NCI-H2196 (cell line): ENCODE measurements around the gene PTPN6.
"Not testable (repeated sequence)": the region's sequence is repeated elsewhere in the genome, so short reads cannot be mapped to it uniquely, and the experiment has no call there.

Experiments
- DNase-seq: peaks from one replicate; lab custom pipeline; 2025; ENCODE audit not compliant: unreplicated experiment; lab: John Stamatoyannopoulos, UW

PTPN6 gene

GRCh38 chr12:6950811-6951540 lies at the start of gene PTPN6:
Gene PTPN6 (plus strand): TSS chr12:6951356. CDS start chr12:6951513, 157 bp downstream.
- no peak for DNase-seq

GRCh38 chr12:6902448-6902847 lies 48.7 kb upstream of the PTPN6 start:
- DNase-seq, result no peak

- DNase-seq, result no peak
Measured at GRCh38 chr12:6903722-6904121, 47.4 kb upstream of the PTPN6 start.

DNA sequence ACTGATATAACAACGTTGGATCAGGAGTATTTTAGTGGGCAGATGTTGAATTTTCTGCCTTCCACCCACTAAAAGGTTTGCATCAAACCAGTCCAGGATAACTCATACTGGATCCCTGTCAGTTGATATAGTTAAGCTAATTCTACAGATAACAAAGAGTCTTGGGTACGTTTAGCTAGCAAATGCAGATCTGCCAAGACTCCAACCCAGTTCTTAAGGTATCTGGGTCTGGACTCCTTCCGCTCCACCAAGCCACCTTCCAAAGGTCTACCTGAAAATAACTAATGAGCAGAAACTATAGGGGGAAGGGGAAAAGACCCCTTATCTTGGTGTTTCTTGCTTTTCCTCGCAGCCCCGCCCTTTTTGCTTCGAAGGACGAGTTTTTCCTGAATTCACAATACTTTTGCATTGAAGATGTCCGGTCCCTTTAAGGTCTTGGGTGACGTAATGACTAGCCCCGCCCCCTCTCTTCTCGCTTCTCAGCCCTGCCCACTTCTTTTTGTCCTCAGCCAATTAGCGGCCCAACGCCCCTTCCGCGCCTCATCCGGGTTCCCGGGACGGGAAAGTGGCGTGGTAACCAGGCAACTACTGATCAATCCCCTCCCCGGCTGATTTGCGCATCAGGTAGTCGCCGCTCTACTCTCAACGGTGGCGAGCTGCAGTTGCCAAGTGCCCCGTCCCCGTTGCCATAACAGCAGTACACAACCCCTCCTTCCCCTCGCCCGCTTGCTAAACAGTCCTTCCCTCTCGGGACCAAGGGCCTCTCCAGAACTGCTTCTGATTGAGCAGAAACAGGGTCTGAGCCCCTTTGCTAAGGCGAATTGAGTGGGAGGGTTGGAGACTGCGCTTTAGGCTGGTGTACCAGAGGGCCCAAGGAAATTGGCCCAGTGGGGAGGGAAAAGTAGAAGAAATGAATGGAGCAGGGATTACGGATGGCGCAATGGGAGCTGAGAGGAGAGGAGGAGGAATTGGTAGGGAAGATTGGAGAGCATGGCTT lies 46.6 kb upstream of the PTPN6 start, which contains the start of gene LRRC23:
LRRC23 (plus strand) TSS at position 543 of the 997 bp plus-strand sequence. CDS start 812 bp downstream, outside the sequence.
- DNase-seq, result peak; percentile 88

DNA sequence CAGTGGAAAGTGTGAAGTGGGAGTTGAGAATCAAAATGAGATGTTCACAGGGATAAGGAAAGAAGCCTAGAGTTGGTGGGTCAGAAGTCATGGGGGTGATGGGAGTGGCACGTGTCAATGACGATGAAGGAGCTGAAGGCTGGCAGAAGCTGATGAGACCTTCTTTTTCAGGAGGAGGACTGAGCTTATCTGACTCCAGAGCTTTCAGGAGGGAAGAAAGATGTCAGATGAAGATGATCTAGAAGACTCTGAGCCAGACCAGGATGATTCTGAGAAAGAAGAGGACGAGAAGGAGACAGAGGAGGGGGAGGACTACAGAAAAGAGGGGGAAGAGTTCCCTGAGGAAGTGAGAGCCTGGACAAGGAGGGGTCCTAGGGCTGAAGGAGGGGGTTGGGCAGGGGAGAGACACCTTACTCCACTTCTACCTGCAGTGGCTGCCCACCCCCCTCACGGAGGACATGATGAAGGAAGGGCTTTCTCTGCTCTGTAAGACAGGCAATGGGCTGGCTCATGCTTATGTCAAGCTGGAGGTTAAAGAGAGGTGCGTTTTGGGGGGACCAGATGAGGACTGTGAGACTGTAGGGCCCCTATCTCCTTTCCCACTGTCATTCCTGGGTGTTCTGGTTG lies 45.6 kb upstream of the PTPN6 start:
- no peak for DNase-seq

- not testable (repeated sequence) for DNase-seq
Measured at GRCh38 chr12:6908141-6908540, 43.0 kb upstream of the PTPN6 start.

DNA sequence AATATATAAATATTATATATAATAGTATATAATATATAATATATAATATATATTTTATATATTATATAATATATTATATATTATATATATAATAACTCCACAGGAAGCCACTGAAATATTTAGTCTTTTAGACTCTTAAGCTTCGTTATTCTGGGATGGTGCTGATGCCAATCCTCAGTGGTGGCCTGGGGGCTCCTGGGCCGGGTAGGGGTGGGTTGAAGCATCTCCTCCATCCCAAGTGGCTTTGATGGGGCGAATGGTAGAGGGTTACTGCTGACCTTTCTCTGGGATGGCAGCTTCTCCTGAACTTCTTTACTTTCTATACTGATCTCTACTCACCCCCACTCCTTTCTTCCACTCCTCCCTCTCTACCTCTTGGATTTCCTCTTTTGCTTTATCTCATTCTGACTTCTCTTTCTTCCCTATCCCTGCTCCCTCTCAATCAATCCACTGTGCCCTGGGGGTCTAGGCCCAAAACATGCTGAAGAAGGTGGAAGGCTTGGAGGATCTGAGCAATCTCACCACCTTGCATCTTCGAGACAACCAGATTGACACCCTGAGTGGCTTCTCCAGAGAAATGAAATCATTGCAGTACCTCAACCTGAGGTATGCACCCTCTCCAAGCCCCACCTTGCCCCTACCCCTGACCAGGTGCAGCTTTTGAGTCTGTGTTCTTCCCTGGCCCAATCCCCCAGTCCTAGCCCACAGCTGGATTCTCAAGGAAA lies 41.6 kb upstream of the PTPN6 start:
- no peak for DNase-seq

DNA sequence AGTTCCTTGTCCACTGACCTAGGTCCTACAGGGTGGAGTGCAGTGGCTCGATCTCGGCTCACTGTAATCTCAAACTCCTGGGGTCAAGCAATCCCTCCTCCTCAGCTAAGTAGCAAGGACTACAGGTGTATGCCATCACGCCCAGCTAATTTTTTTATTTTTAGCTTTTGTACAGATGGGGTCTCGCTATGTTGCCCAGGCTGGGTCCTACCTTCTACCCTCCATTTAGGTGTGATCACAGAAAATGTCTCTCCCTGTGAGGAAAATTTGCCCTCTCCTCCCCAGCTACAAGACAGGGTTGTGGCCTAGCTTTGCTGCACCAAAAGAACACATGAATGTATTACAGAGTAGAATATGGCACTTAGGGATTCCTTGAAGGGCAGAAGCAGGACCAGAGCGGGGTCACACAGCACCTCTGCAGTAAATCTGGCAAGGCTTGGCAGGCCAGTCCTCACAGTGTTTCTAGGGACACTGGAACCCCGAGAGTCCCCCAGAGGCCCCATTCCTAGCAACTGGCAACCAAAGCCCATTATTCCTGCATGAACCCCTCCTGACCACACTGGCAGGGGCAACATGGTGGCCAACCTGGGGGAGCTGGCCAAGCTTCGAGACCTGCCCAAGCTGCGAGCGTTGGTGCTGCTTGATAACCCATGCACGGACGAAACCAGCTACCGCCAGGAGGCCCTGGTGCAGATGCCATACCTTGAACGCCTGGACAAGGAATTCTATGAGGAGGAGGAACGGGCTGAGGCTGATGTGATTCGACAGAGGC lies 38.8 kb upstream of the PTPN6 start:
- no peak for DNase-seq

- DNase-seq, result peak; percentile 34
Measured at GRCh38 chr12:6914246-6914946, 36.8 kb upstream of the PTPN6 start, which contains the start of gene ENO2. Gene ENO2 (plus strand): TSS chr12:6914580. CDS start chr12:6915833, 1,253 bp downstream.

DNA sequence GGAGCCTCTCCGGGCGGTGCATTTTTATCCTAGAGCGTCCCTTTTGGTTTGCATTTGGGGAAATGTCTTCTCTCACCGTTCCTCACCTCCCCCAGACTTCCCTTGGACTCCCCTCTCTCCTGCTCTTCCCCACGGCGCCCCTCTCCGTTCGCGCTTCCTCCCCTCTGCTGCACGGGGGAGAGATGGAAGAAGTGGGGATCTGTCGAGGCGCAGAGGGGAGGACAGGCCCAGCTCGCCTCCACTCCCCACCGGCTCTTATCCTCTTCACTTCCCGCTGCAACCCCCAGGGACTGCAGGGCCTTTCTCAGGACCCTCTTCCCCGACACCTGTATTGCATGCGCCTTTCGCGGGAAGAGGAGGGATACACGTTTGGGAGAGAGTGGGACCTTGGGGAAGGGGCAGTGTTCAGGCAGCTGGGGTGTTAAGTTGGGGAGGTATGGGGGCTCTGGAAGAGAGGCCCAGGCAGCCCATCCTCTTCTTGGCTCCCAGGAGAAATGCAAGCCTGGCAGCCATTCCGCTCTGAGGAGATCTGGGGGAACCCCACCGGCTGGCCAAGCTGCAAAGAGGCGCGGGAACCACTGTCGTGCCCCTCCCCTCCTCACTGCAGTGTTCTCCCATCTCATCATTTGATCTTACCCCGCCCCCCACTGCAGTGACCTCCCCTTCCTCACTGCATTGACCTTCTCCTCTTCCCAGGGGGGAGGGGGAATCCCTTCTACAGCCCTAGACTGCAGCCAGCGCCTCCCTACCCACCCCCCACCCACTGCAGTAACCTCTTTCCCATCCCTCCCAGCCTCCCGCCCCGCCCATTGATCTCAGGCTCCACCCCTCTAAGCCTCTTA lies 36.0 kb upstream of the PTPN6 start:
- DNase-seq, result peak; percentile 28

DNA sequence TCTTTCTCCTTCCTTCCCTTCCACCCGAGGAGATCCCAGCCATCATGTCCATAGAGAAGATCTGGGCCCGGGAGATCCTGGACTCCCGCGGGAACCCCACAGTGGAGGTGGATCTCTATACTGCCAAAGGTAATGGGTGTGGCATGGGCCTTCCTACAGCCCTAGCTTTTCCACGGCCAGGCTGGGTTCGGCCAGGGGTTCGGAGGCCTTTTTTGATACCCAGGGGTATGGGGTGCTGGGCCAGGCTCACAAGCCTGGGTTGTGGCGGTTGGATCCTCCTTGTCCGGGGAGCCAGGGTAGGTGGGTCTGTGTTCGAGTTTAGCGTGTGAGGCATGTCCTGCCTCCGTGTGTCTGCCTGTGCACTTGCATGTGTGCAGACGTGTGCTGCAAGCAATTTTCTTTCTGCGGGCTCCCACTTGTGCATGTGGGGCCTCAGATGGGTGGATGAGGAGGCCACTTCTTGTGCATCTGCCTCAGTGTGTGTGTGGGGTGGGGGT lies 35.3 kb upstream of the PTPN6 start:
- no peak for DNase-seq

GRCh38 chr12:6916426-6917200 lies 34.5 kb upstream of the PTPN6 start:
- no peak for DNase-seq

GRCh38 chr12:6917491-6918231 lies 33.5 kb upstream of the PTPN6 start:
- no peak for DNase-seq

- DNase-seq, result no peak
Measured at GRCh38 chr12:6919588-6919987, 31.6 kb upstream of the PTPN6 start.

- no peak for DNase-seq
Measured at GRCh38 chr12:6921539-6921938, 29.6 kb upstream of the PTPN6 start.
